Measurements from ENCODE around the gene COG2.

DNA sequence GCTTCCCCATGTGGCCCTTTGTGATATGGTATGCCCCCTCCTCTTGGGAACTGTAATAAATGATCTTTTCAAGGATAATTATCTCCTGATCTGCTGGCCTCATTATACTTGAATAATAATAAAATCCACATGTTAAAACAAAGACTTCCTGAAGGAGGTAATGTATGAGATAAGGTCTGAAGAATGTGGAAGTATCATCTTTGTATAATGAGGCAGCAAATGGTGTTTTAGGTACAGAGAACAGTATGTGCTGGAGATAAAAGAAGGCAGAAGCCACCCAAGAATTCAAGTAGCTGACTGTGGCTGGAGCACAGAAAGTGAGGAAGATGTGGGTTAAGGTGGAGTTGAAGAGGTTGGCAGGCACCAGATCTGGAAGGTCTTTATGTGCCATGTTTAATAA is 12.8 kb upstream of the COG2 start:
- TF ChIP-seq EZH2phosphoT487 (IDR thresholded peaks at IDR 0.05; ENCODE audit: insufficient read depth, low read depth) (no peak), EZH2 (IDR thresholded peaks at IDR 0.05; ENCODE audit: insufficient read depth, poor library complexity, severe bottlenecking) (no peak)

All from GM23248 (cell line).